Measurements from ENCODE around the gene FABP1.

Gene FABP1

DNA sequence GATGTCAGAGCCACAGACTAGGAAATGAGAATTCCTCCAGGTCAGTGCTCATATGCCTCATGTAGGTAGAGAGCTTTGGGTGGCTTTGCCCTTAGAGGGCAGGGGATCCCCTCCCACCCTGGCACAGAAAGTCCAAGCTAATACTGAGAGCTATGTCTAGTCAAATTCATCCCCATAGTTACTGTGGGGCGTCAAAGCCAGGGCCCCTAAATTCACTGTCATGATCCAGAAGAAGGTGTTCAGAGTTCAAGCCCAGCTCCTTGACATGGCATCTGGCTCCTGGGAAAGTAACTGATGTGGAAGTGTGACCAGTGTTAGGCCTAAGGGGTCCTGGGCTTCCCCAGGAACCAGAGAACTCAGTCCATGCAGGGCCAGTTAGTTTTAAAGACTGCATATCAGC is 44.1 kb upstream of the FABP1 start:
- H3K36me3 ChIP-seq (ENCODE audit: control insufficient read depth in 2 of 2, insufficient read depth in 1 of 2, low read length in 2 of 2): no peaks in the 10 kb centered on the region
- POLR2A ChIA-PET: no interaction called here
- TF ChIP-seq ZNF701 (tag by site-specific recombination; IDR thresholded peaks at IDR 0.05) (no peak), ZNF830 (tag by site-specific recombination; IDR thresholded peaks at IDR 0.05; ENCODE audit: low read depth) (no peak), ZNF571 (tag by site-specific recombination; IDR thresholded peaks at IDR 0.05) (no peak), ZNF274 (IDR thresholded peaks at IDR 0.05; ENCODE audit: low read length) (no peak), ZNF274 (tag by site-specific recombination; IDR thresholded peaks at IDR 0.05; ENCODE audit: borderline replicate concordance) (no peak), ZNF530 (tag by site-specific recombination; IDR thresholded peaks at IDR 0.05; ENCODE audit: low read depth) (no peak), ZNF626 (tag by site-specific recombination; IDR thresholded peaks at IDR 0.05) (no peak), ZNF221 (tag by site-specific recombination; IDR thresholded peaks at IDR 0.05; ENCODE audit: borderline replicate concordance) (no peak), ZNF677 (tag by site-specific recombination; IDR thresholded peaks at IDR 0.05) (no peak), HOXD13 (CRISPR knock-in tag; IDR thresholded peaks at IDR 0.05; ENCODE audit: borderline replicate concordance) (no peak), ZNF514 (tag by site-specific recombination; IDR thresholded peaks at IDR 0.05) (no peak), ZNF350 (tag by site-specific recombination; IDR thresholded peaks at IDR 0.05) (no peak), ZNF311 (tag by site-specific recombination; IDR thresholded peaks at IDR 0.05; ENCODE audit: borderline replicate concordance) (no peak), ZNF555 (tag by site-specific recombination; conservative IDR thresholded peaks at IDR 0.05) (no peak), ZNF558 (tag by site-specific recombination; IDR thresholded peaks at IDR 0.05) (no peak), ZNF785 (tag by site-specific recombination; IDR thresholded peaks at IDR 0.05) (no peak)
- TF ChIP-seq, protein P1, sequence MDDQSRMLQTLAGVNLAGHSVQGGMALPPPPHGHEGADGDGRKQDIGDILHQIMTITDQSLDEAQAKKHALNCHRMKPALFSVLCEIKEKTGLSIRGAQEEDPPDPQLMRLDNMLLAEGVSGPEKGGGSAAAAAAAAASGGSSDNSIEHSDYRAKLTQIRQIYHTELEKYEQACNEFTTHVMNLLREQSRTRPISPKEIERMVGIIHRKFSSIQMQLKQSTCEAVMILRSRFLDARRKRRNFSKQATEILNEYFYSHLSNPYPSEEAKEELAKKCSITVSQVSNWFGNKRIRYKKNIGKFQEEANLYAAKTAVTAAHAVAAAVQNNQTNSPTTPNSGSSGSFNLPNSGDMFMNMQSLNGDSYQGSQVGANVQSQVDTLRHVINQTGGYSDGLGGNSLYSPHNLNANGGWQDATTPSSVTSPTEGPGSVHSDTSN (CRISPR knock-in tag; IDR thresholded peaks at IDR 0.05): no peak
- TF ChIP-seq, protein P2, sequence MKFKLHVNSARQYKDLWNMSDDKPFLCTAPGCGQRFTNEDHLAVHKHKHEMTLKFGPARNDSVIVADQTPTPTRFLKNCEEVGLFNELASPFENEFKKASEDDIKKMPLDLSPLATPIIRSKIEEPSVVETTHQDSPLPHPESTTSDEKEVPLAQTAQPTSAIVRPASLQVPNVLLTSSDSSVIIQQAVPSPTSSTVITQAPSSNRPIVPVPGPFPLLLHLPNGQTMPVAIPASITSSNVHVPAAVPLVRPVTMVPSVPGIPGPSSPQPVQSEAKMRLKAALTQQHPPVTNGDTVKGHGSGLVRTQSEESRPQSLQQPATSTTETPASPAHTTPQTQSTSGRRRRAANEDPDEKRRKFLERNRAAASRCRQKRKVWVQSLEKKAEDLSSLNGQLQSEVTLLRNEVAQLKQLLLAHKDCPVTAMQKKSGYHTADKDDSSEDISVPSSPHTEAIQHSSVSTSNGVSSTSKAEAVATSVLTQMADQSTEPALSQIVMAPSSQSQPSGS (tag by site-specific recombination; IDR thresholded peaks at IDR 0.05; ENCODE audit: low read depth): no peak
- TF ChIP-seq, protein P3, sequence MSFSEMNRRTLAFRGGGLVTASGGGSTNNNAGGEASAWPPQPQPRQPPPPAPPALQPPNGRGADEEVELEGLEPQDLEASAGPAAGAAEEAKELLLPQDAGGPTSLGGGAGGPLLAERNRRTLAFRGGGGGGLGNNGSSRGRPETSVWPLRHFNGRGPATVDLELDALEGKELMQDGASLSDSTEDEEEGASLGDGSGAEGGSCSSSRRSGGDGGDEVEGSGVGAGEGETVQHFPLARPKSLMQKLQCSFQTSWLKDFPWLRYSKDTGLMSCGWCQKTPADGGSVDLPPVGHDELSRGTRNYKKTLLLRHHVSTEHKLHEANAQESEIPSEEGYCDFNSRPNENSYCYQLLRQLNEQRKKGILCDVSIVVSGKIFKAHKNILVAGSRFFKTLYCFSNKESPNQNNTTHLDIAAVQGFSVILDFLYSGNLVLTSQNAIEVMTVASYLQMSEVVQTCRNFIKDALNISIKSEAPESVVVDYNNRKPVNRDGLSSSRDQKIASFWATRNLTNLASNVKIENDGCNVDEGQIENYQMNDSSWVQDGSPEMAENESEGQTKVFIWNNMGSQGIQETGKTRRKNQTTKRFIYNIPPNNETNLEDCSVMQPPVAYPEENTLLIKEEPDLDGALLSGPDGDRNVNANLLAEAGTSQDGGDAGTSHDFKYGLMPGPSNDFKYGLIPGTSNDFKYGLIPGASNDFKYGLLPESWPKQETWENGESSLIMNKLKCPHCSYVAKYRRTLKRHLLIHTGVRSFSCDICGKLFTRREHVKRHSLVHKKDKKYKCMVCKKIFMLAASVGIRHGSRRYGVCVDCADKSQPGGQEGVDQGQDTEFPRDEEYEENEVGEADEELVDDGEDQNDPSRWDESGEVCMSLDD (tag by site-specific recombination; IDR thresholded peaks at IDR 0.05): no peak
- TF ChIP-seq, protein P4, sequence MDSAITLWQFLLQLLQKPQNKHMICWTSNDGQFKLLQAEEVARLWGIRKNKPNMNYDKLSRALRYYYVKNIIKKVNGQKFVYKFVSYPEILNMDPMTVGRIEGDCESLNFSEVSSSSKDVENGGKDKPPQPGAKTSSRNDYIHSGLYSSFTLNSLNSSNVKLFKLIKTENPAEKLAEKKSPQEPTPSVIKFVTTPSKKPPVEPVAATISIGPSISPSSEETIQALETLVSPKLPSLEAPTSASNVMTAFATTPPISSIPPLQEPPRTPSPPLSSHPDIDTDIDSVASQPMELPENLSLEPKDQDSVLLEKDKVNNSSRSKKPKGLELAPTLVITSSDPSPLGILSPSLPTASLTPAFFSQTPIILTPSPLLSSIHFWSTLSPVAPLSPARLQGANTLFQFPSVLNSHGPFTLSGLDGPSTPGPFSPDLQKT (IDR thresholded peaks at IDR 0.05; ENCODE audit: borderline replicate concordance, low read depth, low read length): no peak
- TF ChIP-seq, protein P5, sequence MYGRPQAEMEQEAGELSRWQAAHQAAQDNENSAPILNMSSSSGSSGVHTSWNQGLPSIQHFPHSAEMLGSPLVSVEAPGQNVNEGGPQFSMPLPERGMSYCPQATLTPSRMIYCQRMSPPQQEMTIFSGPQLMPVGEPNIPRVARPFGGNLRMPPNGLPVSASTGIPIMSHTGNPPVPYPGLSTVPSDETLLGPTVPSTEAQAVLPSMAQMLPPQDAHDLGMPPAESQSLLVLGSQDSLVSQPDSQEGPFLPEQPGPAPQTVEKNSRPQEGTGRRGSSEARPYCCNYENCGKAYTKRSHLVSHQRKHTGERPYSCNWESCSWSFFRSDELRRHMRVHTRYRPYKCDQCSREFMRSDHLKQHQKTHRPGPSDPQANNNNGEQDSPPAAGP (tag by site-specific recombination; IDR thresholded peaks at IDR 0.05): no peak
- H3K9me3 ChIP-seq (ENCODE audit: control insufficient read depth, insufficient read depth, low read depth, low read length): no peaks in the 10 kb centered on the region
- H3K4me3 ChIP-seq (ENCODE audit: low read depth, low read length): no peak overlapping the region
- no peak overlapping the region for H3K27ac ChIP-seq (ENCODE audit: extremely low read depth, low read depth, low read length)
- CTCF ChIA-PET: interaction anchor here (0.8 to 2.5 kb wide), 3 partner anchors 11 to 111 kb away, joined by 3 to 9 read pairs (median 5); no protein-coding TSS in a partner anchor
- H3K4me1 ChIP-seq (ENCODE audit: control insufficient read depth, insufficient read depth, low read length): no peaks in the 10 kb centered on the region
